K562 (cell line): ENCODE measurements around the gene SMC3. TPM values are rescaled to one million over a fixed set of nuclear protein-coding genes. Genes with fewer than 3 reads are reported as not detected.

Source experiments
- ATAC-seq: fragments of 200-7000 bp; cut with Tn5 transposase; 3 replicates; pipeline ENCODE4 v1.9.1; 2020; ENCODE audit warnings: moderate library complexity
- BruUV-seq: library from RNA; stranded (reverse); fragments of 400-500 nt; replicated peaks from 2 replicates; lab custom pipeline; 2021; lab: Mats Ljungman, UMichigan
- CTCF ChIA-PET: fragments of 300-600 bp; formaldehyde crosslinking; extraction: SDS; loops from one replicate; lab custom pipeline; 2021; ENCODE audit warnings: low intra/inter-chr PET ratio; lab: Yijun Ruan, JAX
- POLR2A ChIA-PET: fragments of 300-600, 350-650 bp; sonication (Branson Sonifier 250); formaldehyde crosslinking; extraction: SDS; loops from one replicate; lab custom pipeline; 2021; ENCODE audit warnings: antibody characterized with exemption, inconsistent platforms; lab: Yijun Ruan, JAX
- DNase-seq, 4 experiments: peaks; one replicate each; pipeline versions ENCODE4 v3.0.0 to v3.0.0-alpha.2; 2011 to 2018; ENCODE audit warnings: low spot score in 3 of 4, mixed read lengths in 3 of 4; ENCODE audit errors: extremely low read depth in 1 of 4
- FAIRE-seq: peaks from 2 replicates; lab custom pipeline; 2011; peaks lifted over from hg19 to GRCh38; lab: Jason Lieb, UNC
- H2AFZ ChIP-seq: 2 replicates; pipeline ENCODE4 v1.6.0; 2011; ENCODE audit warnings: low read depth, low read length, control low read depth, inconsistent platforms
- H3K27ac ChIP-seq: fragments of 200-600 bp; 3 replicates; pipeline ENCODE4 v1.8.0; 2011; ENCODE audit warnings: low read depth, mild to moderate bottlenecking, control low read depth, inconsistent platforms, low read length, moderate library complexity, mixed read lengths; ENCODE audit errors: extremely low read depth
- H3K27me3 ChIP-seq, 2 experiments: fragments of 300-600 bp in 1 of 2; 2 replicates in 1 of 2; 3 replicates in 1 of 2; pipeline versions ENCODE4 v1.6.0 to v1.8.0; 2011; ENCODE audit warnings: inconsistent platforms in 2 of 2, low read length in 2 of 2, mild to moderate bottlenecking in 1 of 2, mixed read lengths in 1 of 2, moderate library complexity in 1 of 2; ENCODE audit not compliant: control insufficient read depth in 2 of 2, insufficient read depth in 2 of 2
- H3K36me3 ChIP-seq: fragments of 300-600 bp; 3 replicates; pipeline ENCODE4 v1.8.0; 2011; ENCODE audit warnings: mild to moderate bottlenecking, low read length, inconsistent platforms; ENCODE audit not compliant: control insufficient read depth, insufficient read depth
- H3K4me1 ChIP-seq, 2 experiments: fragments of 200-600 bp in 1 of 2; replicated peaks in 1 of 2; 2 replicates in 1 of 2; 3 replicates in 1 of 2; pipeline versions ENCODE4 v1.5.1 to v1.8.0; 2011; ENCODE audit warnings: inconsistent platforms in 2 of 2, low read length in 2 of 2, mild to moderate bottlenecking in 1 of 2, mixed read lengths in 1 of 2, moderate library complexity in 1 of 2; ENCODE audit not compliant: control insufficient read depth in 2 of 2, insufficient read depth in 2 of 2
- H3K4me2 ChIP-seq: 2 replicates; pipeline ENCODE4 v1.6.1; 2011; ENCODE audit warnings: low read length, control low read depth, inconsistent platforms, mixed read lengths; ENCODE audit not compliant: insufficient read depth
- H3K4me3 ChIP-seq: fragments of 200-600 bp; sonication (generic), shearing (Covaris generic); 2 replicates; pipeline ENCODE4 v1.5.1; 2016; ENCODE audit warnings: control low read depth, inconsistent platforms
- H3K79me2 ChIP-seq: fragments of 200-600 bp; 3 replicates; pipeline ENCODE4 v1.8.0; 2011; ENCODE audit warnings: low read length, inconsistent platforms; ENCODE audit not compliant: control insufficient read depth, insufficient read depth
- H3K9ac ChIP-seq, 2 experiments: 2 replicates each; pipeline versions ENCODE4 v1.6.0 to v1.6.1; 2011; ENCODE audit warnings: low read depth in 2 of 2, low read length in 2 of 2, control low read depth in 1 of 2, inconsistent platforms in 1 of 2, mild to moderate bottlenecking in 1 of 2, mixed read lengths in 1 of 2; ENCODE audit not compliant: insufficient read depth in 1 of 2
- H3K9me1 ChIP-seq: one replicate; pipeline ENCODE4 v1.6.0; 2011; ENCODE audit warnings: inconsistent platforms, mild to moderate bottlenecking, low read length, moderate library complexity; ENCODE audit not compliant: control insufficient read depth, insufficient read depth
- H3K9me3 ChIP-seq: replicated peaks from 2 replicates; pipeline ENCODE4 v1.5.1; 2011; ENCODE audit warnings: low read depth, low read length, inconsistent platforms; ENCODE audit not compliant: control insufficient read depth, insufficient read depth
- H4K20me1 ChIP-seq: replicated peaks from 2 replicates; pipeline ENCODE4 v1.6.1; 2011; ENCODE audit warnings: low read length, inconsistent platforms, mixed read lengths; ENCODE audit not compliant: control insufficient read depth, insufficient read depth
- ARHGAP35 ChIP-seq: fragments of 450-650 bp; IDR thresholded peaks from 2 replicates; pipeline ENCODE4 v1.6.1; 2018; ENCODE audit not compliant: partially characterized antibody
- CEBPG ChIP-seq, 3 experiments: fragments of 200-800 bp in 1 of 3; sonication (Bioruptor generic) in 1 of 3; sonication (generic) in 1 of 3; formaldehyde crosslinking in 1 of 3; IDR thresholded peaks in 2 of 3; conservative IDR thresholded peaks in 1 of 3; 2 replicates each; pipeline versions ENCODE4 v1.6.1 to v1.8.0; 2016 to 2022; ENCODE audit warnings: missing compliant biosample characterization in 2 of 3, missing genetic modification characterization in 2 of 3, mild to moderate bottlenecking in 1 of 3, missing genetic modification reagents in 1 of 3
- CUX1 ChIP-seq: fragments of 200-800 bp; sonication (Bioruptor generic); IDR thresholded peaks from 2 replicates; pipeline ENCODE4 v1.6.1; 2016; ENCODE audit warnings: missing genetic modification characterization, missing compliant biosample characterization
- ELF4 ChIP-seq: fragments of 450-650 bp; formaldehyde crosslinking; IDR thresholded peaks from 2 replicates; pipeline ENCODE4 v1.4.0; 2022; ENCODE audit warnings: missing genetic modification characterization
- ETV5 ChIP-seq: sonication (generic); formaldehyde crosslinking; IDR thresholded peaks from 2 replicates; pipeline ENCODE4 v1.4.0; 2020; ENCODE audit warnings: low read depth, mild to moderate bottlenecking, missing genetic modification reagents
- FUS ChIP-seq: fragments of 200-400 bp; formaldehyde crosslinking; optimal IDR thresholded peaks from 2 replicates; pipeline ENCODE3; 2017; ENCODE audit warnings: low read depth, low read length
- NUFIP1 ChIP-seq: fragments of 450-650 bp; IDR thresholded peaks from 2 replicates; pipeline ENCODE4 v1.6.1; 2018; ENCODE audit not compliant: partially characterized antibody
- SAFB ChIP-seq: fragments of 200-400 bp; formaldehyde crosslinking; IDR thresholded peaks from 2 replicates; pipeline ENCODE4 v1.6.1; 2017; ENCODE audit warnings: low read depth, low read length, borderline replicate concordance
- XRCC4 ChIP-seq: IDR thresholded peaks from one replicate; pipeline ENCODE4 v1.6.1; 2011; ENCODE audit not compliant: insufficient read depth, insufficient read length; ENCODE audit errors: extremely low read depth
- ZFPM2 ChIP-seq: fragments of 250-450 bp; sonication (Bioruptor Pico); IDR thresholded peaks from 2 replicates; pipeline ENCODE4 v1.5.1; 2022; ENCODE audit warnings: mild to moderate bottlenecking
- ZNF133 ChIP-seq: fragments of 250-450 bp; sonication (Bioruptor Pico); IDR thresholded peaks from 2 replicates; pipeline ENCODE4 v1.4.0; 2020; ENCODE audit warnings: mild to moderate bottlenecking
- ZNF165 ChIP-seq: fragments of 250-450 bp; sonication (Bioruptor Pico); IDR thresholded peaks from 2 replicates; pipeline ENCODE4 v1.4.0; 2020; ENCODE audit warnings: borderline replicate concordance
- ZNF507 ChIP-seq: conservative IDR thresholded peaks from 2 replicates; pipeline ENCODE4 v1.6.1; 2017; ENCODE audit warnings: missing genetic modification characterization, missing compliant biosample characterization
- ZNF512 ChIP-seq: IDR thresholded peaks from 2 replicates; pipeline ENCODE4 v1.6.1; 2016; ENCODE audit warnings: missing genetic modification characterization, missing compliant biosample characterization
- WGBS: fragments of 100-300 bp; shearing (Covaris generic); methylation state at CpG from one replicate; pipeline ENCODE4 v1.1.6; 2016; ENCODE audit warnings: low coverage, mixed read lengths; ENCODE audit not compliant: insufficient coverage; ENCODE audit errors: missing lambda C conversion rate; 5-methylcytosine and 5-hydroxymethylcytosine counted together
- in situ Hi-C: fragments of 300-500 bp; cut with MboI; formaldehyde crosslinking; loops from 4 replicates; pipeline ENCODE4 v1.15.0; 2018; ENCODE audit warnings: inconsistent platforms, mixed read lengths
- intact Hi-C: fragments of 100-400 bp; cut with micrococcal nuclease; formaldehyde crosslinking; loops from 2 replicates; pipeline ENCODE4 v1.14.2; 2022
- polyA plus RNA-seq, 8 experiments: library from polyadenylated mRNA; depleted of rRNA in 4 of 8; stranded (reverse) in 5 of 8; unstranded in 3 of 8; fragments of >200 nt; fragmentation: Nextera tagmentation in 2 of 8; fragmentation: Illumina TruSeq in 1 of 8; extraction: Ambion mirVana in 2 of 8; extraction: Trizol in 1 of 8; gene quantifications; 2 replicates each; pipeline versions ENCODE4 v1.2.1 to v1.2.3, GENCODE V29; 2011 to 2014; ENCODE audit warnings: inconsistent platforms in 1 of 8, missing spikeins in 1 of 8
- total RNA-seq, 7 experiments: library from RNA; depleted of rRNA in 6 of 7; stranded (reverse); fragments of >200 nt in 6 of 7; fragmentation: Illumina TruSeq in 2 of 7; extraction: Trizol in 2 of 7; gene quantifications; 2 replicates each; pipeline versions ENCODE4 v1.2.1 to v1.2.3, GENCODE V29; 2011 to 2021; ENCODE audit warnings: low replicate concordance in 1 of 7

The SMC3 gene
- total and polyA plus RNA-seq, 9 of the 15 experiments (the other 6 are each of a cell fraction or from before 2014, with no cell fraction given) = 21.3 to 62.6 (median 39.3) TPM

- Histone ChIP-seq H3K79me2 (no peaks in the 10 kb centered on the region), H3K27me3 (peaks cover 0 to 4% of the 10 kb centered on the region in 2 experiments; a peak in 3 of 5 replicates), H2AFZ (no peak overlapping the region), H3K4me2 (no peak overlapping the region), H3K4me3 (no peak overlapping the region), H4K20me1 (no peaks in the 10 kb centered on the region), H3K4me1 (peaks cover 0 to 6% of the 10 kb centered on the region in 2 experiments; a peak in 3 of 5 replicates), H3K36me3 (no peaks in the 10 kb centered on the region), H3K9ac (no peak overlapping the region), H3K9me1 (no peaks in the 10 kb centered on the region), H3K9me3 (no peaks in the 10 kb centered on the region), H3K27ac (no peak overlapping the region)
- ChIA-PET CTCF (no interaction called here), POLR2A (interaction anchor here (0.7 kb wide), 1 partner anchor 24 kb away, joined by 3 read pairs; no protein-coding TSS in a partner anchor)
- TF ChIP-seq XRCC4 = no peak
- TF ChIP-seq ZNF512 (tag) = no peak
- no peak for TF ChIP-seq ZFPM2 (CRISPR knock-in tag)
- no peak for TF ChIP-seq ZNF165 (CRISPR knock-in tag)
- no peak for TF ChIP-seq ARHGAP35
- TF ChIP-seq SAFB = no peak
- TF ChIP-seq ELF4 (CRISPR knock-in tag) = no peak
- TF ChIP-seq ETV5 (CRISPR knock-in tag) = no peak
- TF ChIP-seq ZNF507 (tag) = no peak
- no peak for TF ChIP-seq ZNF133 (CRISPR knock-in tag)
- no peak for TF ChIP-seq CUX1 (CRISPR knock-in tag)
- no peak for TF ChIP-seq NUFIP1
- TF ChIP-seq CEBPG (CRISPR knock-in tag; IDR thresholded peaks at IDR 0.05) = no peak
- TF ChIP-seq CEBPG (tag; conservative IDR thresholded peaks at IDR 0.05 in 1 of 2, IDR thresholded peaks at IDR 0.05 in 1 of 2) = no peak
- TF ChIP-seq FUS = no peak
- intact Hi-C loops = no loop called here
- FAIRE-seq (no peak), ATAC-seq (no peak; the same call in 2 of the 3 replicates), DNase-seq (no peak)
- in situ Hi-C loops = loop anchor here (25.0 kb wide), 1 partner anchor 388 kb away; no protein-coding TSS in a partner anchor
- no TSS peak for BruUV-seq
- WGBS = 10% methylated on average over 9 of the region's 9 CpGs
Measured at GRCh38 chr10:110525349-110526260, 41.9 kb upstream of the SMC3 start.
